Germinal center (tissue), 1 donor: ENCODE results near the gene LIPM.
A peak's percentile ranks its signal among the peaks of the same experiment; 100 is the strongest.
"Not testable (repeated sequence)": the region's sequence is repeated elsewhere in the genome, so short reads cannot be mapped to it uniquely, and the experiment has no call there.

Source experiments
- DNase-seq: peaks from one replicate; pipeline ENCODE4 v3.0.0; 2012; ENCODE audit warnings: mixed read lengths, low spot score

The LIPM gene

DNA sequence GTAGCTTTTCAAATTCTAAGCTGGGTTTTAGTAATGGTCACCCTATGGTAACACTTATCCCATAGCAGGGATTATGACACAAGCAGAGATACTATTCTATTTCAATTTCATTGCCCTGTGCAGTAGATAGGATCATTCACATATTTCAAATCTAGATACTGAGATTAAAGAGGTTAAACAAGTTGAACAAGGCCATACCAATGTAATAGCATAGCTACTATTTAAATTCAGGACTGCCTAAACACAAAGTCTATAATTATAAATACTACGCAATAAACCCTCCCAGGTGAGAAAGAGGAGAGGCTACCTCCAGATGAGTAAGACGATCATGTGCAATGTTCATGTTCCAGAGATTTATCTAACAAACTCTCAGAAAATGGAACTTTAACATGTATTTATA lies 1.1 kb downstream of the LIPM start:
- no peak for DNase-seq

DNA sequence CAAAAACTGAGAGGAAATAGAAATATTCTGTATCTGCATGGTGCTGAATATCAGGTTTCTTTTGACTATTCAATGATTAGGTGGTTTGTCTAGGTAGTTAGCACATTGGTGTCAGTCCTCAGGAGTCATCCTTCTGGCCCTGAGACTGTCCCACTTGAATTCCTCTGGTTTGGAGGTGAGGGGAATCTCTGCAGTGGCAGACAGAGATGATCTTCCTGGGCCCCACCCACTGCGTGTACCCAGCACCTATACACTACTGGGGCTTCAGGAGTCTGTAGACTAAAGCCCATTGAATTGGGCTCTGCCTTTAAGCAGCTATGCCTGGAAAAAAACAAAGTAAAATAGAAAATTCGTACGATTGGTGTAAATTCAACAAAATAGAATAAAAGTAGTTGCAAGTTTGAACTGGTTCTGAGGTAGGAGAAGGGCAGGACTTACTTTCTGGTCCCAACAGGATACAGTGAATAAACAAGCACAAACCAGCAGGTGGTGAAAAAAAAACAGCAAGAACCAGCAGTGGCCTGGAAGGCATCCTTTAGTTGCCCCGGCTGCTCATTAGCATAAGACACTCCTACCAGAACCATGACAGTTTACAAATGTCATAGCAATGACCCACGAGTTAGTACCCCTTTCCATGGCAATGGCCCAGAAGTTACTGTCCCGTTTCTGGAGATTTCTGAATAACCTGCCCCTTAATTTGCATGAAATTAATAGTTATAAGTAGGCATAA lies 1.7 kb downstream of the LIPM start:
- DNase-seq: no peak

DNA sequence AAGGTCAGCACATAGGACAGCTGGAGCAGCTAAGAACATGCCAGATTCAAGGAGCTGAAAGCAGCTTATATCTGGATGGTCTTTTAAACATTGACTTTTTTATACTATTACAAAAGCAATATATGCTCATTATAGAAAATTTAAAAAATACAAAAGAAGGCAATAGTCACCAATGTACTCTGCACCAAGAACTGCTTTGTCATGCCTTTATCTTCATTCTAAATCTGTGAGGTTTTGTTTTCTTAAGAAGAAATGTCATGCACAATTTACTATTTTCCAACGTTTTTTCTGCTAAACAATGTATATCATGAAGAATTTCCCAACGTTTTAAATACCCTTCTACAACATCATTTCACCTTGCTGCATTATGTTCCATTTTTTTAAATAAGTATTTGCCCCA lies 2.8 kb downstream of the LIPM start:
- DNase-seq: no peak

DNA sequence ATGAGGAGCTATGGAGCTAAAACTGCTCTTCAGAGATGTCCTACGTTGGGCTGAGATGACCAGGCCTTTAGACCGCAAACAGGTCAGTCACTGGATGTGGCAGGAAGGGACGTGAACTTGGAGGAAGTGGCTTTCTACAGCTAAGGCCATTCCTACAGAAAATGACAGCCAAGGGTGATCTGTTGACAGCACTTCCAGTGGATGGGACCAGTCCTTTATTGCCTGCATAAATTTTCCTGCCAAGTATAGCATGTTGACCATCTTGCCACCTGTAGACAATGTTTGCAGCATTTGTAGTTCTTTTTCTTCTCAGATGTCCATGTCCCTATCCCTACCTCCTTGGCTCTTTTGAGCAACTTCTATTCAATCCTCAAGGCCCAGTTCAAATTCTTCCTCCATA lies 3.4 kb downstream of the LIPM start:
- DNase-seq: no peak

DNA sequence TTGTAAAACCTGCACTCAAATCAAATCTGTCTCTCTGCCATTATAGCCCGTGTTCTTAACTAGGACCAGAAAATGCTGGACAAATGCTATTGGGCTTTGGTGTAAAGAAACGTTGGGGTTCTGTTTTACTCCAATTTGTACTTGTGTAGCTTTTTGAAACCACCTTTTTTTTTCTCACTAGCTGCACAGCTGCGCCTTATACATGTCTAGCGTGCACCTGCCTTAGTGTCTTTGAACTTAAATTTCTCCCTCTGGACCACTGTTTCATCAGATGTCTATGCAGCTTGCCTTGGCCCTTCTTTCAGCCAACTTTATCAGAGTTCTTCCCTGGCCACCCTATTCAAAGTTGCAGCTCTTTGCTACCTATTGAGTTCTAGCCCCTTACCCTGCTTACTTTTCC lies 7.1 kb downstream of the LIPM start:
- no peak for DNase-seq

DNA sequence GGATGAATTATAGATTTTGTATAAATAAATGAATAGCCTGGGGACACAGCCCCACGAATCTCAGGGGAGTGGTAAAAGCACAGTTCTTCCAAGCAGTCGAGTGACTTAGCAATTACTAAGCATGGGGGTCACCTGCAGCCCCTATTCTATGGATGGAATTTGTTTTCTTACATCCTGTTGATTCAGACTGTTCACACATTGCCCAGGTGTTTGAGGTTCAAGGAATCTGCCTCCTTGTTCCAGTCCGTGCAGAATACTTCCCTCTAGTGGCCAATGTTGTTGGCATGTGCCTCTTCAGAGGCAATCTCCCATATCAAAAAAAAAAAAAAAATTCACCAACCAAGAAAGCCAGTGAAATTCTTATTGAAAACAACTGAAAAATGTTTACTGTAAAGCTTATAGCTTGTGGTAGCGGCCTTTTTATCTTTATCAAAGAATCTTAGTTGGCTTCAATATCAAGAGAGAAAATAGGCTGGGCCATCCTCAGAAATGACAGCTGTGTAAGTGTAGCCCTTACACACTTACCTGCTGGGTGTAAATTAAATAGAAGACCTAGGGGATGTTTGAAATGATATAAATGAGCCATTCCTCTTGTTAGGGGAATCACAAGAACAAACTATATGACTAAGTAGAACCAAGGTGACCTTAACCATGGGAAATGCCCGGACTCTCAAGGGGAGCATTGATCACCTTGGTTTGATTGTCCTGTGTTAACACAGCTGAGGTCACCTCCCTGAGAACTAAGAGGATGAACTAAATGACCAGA lies 7.8 kb downstream of the LIPM start:
- peak; percentile 23 for DNase-seq

DNA sequence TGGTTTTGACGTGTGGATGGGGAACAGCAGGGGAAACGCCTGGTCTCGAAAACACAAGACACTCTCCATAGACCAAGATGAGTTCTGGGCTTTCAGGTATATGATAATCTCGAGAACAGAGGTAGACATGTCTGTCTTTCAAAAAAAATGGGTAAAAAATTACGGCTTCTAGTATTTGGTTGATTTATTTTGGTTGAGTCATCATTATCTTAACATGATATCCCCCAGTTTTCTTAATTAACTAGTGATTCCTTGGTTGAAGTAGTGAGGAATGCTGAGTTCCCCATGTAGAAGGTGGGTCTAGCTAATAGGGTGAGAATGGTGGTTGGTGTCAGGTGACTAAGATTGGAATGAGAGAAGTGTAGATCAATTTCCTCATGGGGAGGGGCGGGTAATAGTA lies 10.7 kb downstream of the LIPM start:
- no peak for DNase-seq

DNA sequence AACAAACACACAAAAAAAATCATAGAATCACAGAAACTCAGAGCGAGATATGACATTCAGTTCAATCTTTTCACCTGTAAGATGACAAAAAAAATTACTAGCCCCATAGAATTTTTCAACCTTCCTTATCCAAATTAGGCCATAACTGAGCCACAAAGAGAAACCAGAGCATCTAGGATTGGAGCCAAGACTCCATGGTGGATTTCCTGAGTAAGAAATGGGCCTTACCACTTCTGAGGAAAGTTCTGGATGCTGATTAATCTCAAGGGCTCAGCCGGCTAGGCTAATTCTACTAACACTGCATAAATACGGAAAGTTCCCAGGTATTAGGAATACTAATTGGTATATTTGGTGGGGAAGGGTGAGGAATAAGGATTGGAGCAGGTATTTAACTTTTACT lies 16.8 kb downstream of the LIPM start:
- DNase-seq: no peak

DNA sequence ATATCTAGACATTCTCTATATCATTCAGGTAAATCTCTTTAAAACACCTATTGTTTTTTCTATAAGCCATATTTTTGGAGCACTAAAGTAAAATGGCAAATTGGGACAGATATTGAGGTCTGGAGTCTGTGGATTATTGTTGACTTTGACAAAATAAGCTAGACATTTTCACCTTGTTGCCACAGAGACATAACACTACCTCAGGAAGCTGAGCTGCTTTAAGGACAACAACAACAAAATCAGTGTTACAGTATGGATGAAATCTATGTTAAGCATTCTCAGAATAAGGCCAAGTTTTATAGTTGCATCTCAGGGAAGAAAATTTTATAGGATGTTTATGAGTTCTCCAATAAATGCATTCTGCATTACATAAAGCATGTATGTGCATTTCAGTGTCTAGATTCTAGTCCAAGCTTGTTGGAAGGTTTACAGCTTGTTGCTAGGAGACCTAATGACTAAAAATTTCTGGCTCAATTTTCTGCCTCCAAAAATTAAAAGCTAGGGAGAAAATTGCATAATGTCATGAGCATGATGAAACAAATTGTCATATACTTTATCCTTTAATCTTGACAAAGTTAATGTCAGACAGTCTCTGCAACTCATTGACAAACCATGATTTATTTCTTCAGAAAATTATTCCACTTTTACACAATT lies 18.3 kb downstream of the LIPM start:
- no peak for DNase-seq

DNA sequence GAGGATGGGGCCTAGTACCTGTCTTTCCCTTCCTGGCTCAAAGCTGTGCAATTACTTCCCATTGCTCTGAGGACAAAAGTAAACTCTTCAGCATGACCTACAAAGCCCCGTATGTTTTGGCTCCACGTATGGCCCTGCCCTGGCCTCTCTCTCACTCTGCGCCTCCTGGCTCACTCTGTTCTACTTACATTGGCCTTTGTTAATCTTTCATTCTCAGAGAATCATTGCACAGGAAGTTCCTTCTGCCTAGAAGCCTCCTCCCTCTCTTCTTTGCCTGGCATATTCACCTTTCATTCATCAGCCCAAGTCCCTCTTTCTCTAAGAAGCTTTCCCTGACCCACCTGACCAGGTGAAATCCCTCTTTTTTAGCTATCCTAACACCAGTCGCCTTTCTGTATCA lies 23.9 kb downstream of the LIPM start:
- no peak for DNase-seq

DNA sequence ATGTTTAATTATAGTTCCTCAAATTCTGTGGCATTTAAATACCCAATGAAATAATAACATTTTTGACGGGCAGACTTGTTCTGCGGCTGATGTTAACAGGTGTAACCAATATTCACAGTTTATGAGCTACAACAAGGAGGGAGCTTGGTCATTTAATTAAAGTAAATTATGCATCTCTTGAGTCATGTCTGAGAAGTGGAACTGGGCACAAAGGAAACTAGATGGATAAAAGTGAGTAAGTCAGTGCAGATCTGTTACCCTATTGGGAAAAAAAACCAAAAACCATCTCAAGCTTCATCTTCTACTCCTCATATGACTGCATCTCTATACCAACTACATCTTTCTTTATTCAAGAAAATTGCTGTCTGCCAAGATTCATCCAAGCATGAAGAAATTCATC lies 25.1 kb downstream of the LIPM start:
- no peak for DNase-seq

DNA sequence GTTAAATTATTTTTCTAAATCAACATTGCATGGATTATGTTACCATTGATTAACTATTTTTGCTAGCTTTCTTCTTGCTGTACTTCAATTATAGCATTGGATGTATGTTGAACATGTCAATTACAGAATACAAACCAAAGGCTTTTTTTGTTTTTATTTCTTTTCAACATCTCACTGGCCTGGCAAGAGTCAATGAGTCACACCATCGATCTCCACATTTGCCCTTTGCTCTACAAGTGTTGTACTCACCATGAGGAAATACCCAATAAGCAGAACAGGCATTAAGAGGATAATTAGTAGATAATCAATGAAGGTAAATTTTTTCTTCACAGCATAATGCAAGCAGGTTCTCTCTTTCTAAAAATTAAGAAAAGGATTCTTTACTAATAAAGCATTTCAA lies 25.8 kb downstream of the LIPM start:
- no peak for DNase-seq

DNA sequence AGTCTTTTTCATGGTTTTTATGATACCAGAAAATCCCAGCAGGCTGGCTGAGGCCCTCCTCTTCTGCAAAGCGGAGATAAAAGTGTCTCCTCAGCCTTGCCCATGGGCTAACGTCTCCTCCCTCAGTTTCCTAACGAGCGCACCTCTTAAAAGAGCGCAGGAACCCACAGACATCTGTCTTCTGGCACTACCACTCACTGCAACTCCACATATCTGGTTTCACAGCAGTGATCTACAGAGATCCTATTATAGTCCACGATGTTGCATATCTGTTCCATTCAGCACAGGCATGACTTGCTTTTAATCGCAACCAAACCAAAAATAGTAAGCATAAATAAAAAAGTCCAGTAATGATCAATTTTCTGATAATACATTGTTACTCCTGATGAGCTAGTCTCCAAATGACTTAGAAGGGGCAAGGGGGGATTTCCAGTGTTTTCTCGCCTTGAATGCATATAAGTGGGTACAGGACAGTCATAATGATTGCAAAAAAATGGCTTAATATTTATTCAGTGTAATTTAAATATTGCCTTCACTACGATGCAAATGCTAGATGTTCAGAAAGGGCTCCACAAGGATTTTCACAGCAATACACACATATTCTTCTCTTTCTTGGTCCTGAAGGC lies 28.2 kb downstream of the LIPM start:
- no peak for DNase-seq

DNA sequence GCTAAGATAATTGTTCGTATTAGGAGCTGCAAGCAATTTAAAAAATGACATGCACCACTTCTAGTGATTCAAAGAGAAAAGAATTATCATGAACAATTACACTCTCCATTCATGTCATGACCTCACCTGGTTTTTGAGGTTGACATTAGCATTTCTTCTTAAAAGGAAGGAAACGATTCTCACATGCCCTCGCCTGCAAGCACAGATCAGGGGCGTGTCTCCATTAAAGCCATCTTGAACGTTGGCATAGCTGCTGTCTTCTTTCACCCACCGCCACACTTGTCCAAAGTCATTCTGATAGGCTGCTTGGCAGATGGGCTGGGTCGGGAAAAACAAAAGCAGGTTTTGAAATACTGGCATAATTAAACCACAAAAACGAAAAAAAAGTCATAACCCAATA lies 29.2 kb downstream of the LIPM start:
- DNase-seq: no peak

DNA sequence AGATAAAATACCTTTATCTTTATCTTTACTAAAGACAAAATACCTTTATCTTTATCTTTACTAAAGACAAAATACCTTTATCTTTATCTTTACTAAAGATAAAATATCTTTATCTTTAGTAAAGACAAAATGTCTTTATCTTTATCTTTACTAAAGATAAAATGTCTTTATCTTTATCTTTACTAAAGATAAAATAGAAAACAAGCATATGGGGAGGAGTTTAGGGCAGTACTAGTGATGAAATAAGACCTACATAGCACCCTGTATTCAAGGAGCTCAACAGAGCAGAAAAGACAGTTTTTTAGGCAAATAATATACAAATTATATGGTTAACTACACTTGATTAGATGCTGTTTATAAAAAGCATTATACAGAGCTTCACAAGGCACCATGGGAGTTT lies 29.8 kb downstream of the LIPM start:
- no peak for DNase-seq

DNA sequence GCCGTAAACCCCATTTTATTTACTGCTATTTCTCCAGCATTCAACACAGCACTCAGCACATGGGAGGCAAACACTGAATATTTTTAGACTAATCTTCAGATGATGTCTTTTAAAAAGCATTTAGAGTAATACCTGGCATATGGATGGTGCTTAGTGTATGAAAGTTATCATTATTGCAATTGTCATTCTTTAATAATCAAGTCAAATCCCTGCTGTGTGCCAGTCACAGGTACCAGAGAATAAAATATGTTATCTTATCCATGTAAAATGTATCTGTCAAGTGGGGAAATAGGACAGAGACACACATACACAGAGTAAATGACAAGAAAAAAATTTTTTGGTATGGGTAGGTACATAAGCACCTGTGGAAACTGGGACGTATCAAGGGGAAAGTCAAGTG lies 30.6 kb downstream of the LIPM start:
- DNase-seq: no peak

DNA sequence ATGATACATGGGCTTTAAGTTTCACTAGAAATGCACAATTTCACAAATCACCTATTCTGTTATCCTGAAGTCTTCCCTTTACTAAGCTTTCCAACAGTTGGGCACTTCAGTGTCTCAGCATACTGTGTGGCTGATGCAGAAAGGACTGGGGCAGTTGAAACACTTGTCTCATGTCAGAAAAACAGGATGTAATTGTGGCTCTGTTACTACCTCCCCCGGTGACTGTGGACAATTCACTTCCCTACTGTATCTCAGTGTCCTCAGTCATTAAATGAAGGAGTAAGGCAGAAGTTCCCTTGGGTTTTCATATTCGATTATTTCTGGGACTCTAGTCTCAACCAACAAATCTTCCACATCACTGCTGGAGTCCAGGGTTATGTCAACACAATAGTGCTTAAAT lies 31.2 kb downstream of the LIPM start:
- DNase-seq: no peak

DNA sequence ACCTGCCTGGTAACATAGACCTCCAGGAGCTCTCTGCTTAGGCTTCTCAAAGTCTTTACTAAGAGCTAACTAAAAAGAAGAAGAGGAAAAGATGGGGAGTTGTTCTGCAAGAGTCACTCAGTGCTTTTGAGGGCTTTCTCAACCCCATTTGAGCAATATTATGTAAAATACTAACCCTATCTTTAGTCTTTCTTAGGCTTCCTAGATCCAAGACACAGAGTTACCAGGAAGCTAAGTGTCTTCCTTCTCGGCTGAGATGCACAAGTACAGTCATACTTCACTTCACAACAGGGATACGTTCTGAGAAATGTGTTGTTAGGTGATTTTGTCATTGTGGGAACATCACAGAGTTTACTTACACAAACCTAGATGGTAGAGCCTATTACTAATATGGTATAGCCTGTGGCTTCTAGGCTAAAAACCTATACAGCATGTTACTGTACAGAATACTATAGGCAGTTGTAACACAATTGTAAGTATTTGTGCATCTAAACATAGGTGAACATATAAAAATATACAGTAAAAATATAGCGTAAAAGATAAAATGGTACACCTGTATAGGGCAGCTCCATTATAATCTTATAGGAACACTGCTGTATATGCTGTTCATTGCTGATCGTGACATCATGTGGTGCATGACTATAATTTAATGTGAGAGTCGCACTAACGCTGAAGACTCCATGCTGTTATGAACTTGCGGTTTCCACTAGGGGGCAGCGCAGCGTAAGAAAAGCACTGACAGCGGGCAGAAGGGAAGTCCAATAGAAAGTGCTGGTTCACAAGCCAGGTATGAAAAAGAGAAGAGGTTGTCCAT lies 32.8 kb downstream of the LIPM start:
- DNase-seq: peak; percentile 77

DNA sequence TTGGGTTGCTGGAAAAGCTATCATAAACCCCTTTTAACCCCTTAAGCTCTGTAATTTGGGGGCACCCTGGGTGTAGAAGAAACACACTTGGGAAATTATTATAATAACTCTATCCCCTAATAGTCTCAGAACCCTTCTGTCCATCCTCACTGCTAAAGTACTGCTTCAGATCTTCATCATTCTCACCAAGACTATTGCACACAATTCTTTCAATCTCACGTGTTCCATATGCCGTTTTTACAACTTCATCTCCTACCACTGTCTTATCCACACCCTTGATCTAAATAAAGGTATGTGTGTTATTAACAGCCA lies 33.3 kb downstream of the LIPM start:
- DNase-seq: no peak

DNA sequence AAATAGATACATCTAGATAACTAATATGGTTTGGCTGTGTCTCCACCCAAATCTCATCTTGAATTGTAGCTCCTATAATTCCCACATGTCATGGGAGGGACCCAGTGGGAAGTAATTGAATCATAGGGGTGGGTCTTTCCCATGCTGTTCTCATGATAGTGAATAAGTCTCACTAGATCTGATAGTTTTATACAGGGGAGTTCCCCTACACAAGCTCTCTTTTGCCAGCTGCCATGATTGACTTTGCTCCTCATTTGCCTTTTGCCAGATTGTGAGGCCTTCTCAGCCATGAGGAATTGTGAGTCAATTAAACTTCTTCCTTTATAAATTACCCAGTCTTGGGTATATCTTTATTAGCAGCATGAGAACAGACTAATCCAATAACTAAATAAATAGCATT lies 35.1 kb downstream of the LIPM start:
- not testable (repeated sequence) for DNase-seq

DNA sequence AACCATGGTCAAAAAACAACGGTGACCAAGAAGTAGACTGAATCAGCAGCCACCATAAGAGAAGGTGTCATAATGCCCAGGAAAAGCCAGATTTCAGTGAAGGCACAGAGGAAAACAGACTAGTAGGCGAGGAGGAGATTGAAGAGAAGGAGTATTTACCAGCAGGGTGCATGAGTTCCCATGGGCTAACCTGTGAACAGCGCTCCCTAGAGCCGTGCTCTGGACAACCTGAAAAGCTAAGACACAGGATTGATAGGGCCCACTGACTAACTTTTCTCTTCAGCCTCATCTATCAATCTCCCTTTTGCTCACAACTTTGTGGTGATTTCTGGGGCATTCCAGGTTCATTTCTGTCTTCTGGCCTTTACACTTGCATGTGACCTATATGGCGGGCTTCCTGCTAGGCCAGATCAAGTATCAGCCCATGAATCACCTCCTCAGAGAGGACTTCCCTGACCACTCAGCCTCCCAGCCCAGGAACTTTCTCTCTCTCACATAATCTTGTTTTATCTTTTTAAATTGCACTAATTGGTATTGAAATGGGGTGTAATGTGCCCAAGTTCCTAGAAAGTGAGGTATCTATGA lies 36.3 kb downstream of the LIPM start:
- DNase-seq: no peak

DNA sequence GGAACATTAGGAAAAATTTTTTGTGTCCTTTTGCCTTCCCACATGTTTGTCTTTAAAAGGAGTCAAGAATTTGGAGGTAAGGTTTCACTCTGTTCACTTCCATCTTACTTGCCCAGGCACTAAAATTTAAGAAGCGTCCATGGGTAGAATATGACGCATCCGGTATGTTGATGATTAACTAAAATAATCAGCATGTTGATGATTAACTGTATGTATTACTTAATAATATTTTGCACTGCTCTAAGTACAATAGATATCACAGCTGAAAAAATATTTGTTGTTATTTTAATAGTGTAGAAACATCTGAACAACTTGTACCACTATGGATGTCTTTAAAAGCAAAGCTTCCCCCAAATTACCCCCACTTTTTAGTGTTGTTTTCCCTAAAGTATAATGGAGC lies 37.6 kb downstream of the LIPM start:
- DNase-seq: no peak
